ENCODE results near the gene LNX1.
A peak's percentile ranks its signal among the peaks of the same experiment; 100 is the strongest.

Gene LNX1

GRCh38 chr4:53591372-53591892 is at the start of gene LNX1:
Gene LNX1, minus strand, starts transcription at chr4:53591486. Its CDS starts 17,484 bp downstream, at chr4:53574002.
- DNase-seq = no peak

GRCh38 chr4:53640576-53641453 is 49.5 kb upstream of the LNX1 start:
- no peak for DNase-seq

GRCh38 chr4:53638919-53639318 is 47.6 kb upstream of the LNX1 start:
- no peak for DNase-seq

GRCh38 chr4:53637348-53637747 is 46.1 kb upstream of the LNX1 start:
- no peak for DNase-seq

- DNase-seq = no peak
These were observed 44.6 kb upstream of the LNX1 start for GRCh38 chr4:53635697-53636483.

- DNase-seq = no peak
These were observed 42.3 kb upstream of the LNX1 start for GRCh38 chr4:53633608-53634007.

GRCh38 chr4:53629296-53629695 is 38.0 kb upstream of the LNX1 start:
- DNase-seq = no peak

- no peak for DNase-seq
These were observed 35.2 kb upstream of the LNX1 start for GRCh38 chr4:53626491-53626890.

GRCh38 chr4:53625888-53626287 is 34.6 kb upstream of the LNX1 start:
- DNase-seq = no peak

GRCh38 chr4:53622739-53623151 is 31.5 kb upstream of the LNX1 start:
- DNase-seq = no peak

- no peak for DNase-seq
These were observed 29.7 kb upstream of the LNX1 start for GRCh38 chr4:53620956-53621355.

GRCh38 chr4:53619431-53619830 is 28.1 kb upstream of the LNX1 start:
- no peak for DNase-seq

- no peak for DNase-seq
These were observed 27.0 kb upstream of the LNX1 start for GRCh38 chr4:53618321-53618720.

- no peak for DNase-seq
These were observed 25.9 kb upstream of the LNX1 start for GRCh38 chr4:53617101-53617680.

- DNase-seq = no peak
These were observed 24.9 kb upstream of the LNX1 start for GRCh38 chr4:53616219-53616618.

- DNase-seq = no peak
These were observed 23.3 kb upstream of the LNX1 start for GRCh38 chr4:53614591-53614990.

- no peak for DNase-seq
These were observed 22.1 kb upstream of the LNX1 start for GRCh38 chr4:53613428-53613827.

GRCh38 chr4:53608649-53609048 is 17.4 kb upstream of the LNX1 start:
- no peak for DNase-seq

- no peak for DNase-seq
These were observed 17.0 kb upstream of the LNX1 start for GRCh38 chr4:53608242-53608641.

GRCh38 chr4:53605783-53606182 is 14.5 kb upstream of the LNX1 start:
- no peak for DNase-seq

GRCh38 chr4:53602390-53602789 is 11.1 kb upstream of the LNX1 start:
- no peak for DNase-seq

- peak; percentile 7 for DNase-seq
These were observed 10.0 kb upstream of the LNX1 start for GRCh38 chr4:53601251-53601764.

- DNase-seq = no peak
These were observed 8.3 kb upstream of the LNX1 start for GRCh38 chr4:53599632-53600031.

All from activated CD4-positive, alpha-beta T cell treated with anti-CD3 and anti-CD28 coated beads, Interleukin-2, Interleukin-6, amounts not matched to agents 100 ng/mL and 50 ng/mL, durations not matched to agents 16 hours and 8 hours (primary cell).